HS-5 (cell line): Measurements from ENCODE around the gene ACADVL.

Experiments used
- DNase-seq: peaks from one replicate; pipeline ENCODE4 v3.0.0-alpha.2; 2012; ENCODE audit warnings: low read depth

The ACADVL gene

DNA sequence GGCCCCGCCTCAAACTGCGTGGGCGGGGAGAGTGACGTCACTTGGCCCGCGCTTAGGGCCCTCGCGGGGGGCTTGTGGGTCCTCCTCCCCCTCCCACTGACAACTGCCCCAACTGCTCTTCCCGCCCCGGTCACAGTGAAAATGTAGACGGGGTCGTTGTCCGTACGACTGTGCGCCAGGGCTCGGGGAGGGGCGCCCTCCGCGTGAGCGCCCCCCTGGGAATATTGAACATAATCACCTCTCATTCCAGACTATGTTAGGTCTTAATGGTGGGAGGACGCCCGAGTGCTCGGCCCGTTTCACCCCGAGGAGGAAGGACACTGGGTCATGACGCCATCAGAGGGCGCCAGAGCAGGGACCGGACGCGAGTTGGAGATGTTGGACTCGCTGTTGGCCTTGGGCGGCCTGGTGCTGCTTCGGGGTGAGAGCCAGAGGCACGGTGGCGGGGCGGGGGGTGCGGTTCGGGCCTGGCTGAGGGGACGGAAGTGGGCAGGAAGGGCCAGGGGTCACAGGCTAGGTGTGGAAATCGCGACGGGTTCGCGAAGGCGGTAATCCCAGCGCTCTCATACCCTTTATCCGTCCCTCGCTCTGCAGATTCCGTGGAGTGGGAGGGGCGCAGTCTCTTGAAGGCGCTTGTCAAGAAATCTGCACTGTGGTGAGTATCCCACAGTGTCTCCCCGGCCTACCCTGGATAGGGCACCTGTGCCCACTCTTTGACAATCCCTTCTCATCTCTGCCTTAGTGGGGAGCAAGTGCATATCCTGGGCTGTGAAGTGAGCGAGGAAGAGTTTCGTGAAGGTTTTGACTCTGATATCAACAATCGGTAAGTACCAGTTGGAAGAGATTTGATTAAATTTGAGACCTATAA lies 32.7 kb downstream of the ACADVL start, which contains the start of gene ELP5:
ELP5 (plus strand) TSS at position 40 of the 868 bp plus-strand sequence; CDS start at position 376, 336 bp downstream.
- peak; percentile 87 for DNase-seq

GRCh38 chr17:7253082-7253481 lies 33.3 kb downstream of the ACADVL start:
- DNase-seq, result no peak

DNA sequence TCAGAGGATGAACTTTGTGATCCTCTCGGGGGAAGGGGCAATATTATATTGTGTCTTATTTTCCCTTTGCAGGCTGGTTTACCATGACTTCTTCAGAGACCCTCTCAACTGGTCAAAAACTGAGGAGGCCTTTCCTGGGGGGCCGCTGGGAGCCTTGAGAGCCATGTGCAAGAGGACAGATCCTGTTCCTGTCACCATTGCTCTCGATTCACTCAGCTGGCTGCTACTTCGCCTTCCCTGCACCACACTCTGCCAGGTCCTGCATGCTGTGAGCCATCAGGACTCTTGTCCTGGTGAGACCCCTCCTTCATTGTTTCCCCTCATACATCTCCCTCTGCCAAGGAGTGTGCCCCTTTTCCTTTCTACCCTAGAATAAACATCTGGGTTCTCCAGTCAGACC lies 34.8 kb downstream of the ACADVL start:
- DNase-seq, result no peak

DNA sequence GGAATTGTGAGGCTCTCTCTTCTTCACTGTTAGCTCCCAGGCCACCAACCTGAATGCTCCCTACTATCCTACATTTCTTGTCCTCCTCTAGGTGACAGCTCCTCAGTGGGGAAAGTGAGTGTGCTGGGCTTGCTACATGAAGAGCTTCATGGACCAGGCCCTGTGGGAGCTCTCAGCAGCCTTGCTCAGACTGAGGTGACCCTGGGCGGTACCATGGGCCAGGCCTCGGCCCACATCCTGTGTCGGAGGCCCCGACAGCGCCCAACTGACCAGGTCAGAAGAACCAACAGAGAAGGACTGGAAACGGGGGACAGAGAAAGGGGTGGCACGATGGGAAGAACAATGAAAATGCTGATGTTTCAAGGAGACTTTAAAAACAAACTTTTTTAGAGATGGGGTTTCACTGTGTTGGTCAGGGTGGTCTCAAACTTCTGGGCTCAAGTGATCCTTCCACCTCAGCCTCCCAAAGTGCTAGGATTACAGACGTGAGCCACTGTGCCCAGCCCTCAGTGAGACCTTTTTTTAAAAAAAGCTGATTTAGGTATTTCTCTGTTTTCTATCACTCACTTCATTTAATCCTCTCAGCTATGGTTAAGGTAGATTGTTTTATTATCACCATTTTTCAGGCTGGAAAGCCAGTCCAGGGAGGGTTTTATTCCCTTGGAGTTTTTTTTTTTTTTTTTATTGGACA lies 37.2 kb downstream of the ACADVL start:
- DNase-seq, result no peak

DNA sequence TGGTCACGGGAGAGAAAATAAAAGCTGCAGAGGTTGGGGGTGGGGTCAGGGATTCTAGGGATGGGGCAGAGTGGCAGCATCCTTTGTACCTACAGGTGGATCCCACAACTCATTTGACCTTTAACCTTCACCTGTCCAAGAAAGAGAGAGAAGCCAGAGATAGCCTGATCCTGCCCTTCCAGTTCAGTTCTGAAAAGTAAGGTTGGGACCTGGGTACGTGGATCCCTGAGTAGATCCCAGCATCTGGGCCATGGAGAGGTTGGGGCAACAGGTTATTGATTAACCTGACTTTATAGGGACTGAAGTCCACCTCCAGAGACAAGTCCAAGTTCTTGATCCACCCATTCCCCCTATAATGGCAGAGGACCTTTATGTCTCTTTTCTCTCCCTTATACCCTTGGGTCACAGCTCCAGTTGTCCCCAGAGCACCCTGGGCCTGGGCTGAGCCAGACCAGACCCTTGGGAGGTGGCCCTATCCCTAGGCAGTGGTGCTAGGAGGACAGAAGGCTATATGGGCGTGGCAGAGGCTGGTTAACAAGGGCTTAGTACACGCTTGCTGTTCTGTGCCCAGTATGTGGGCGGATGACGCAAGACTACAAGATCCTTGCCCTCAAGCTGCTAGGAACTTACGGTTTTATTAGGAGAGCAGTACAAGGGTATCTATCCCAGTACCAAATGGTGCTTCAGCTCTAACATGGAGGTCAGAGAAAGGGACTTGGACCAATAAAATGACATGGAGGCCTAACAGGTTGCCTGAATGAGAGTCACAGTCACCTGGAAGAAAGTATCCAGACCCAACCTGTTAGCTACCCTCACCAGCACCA lies 39.2 kb downstream of the ACADVL start:
- DNase-seq, result no peak

DNA sequence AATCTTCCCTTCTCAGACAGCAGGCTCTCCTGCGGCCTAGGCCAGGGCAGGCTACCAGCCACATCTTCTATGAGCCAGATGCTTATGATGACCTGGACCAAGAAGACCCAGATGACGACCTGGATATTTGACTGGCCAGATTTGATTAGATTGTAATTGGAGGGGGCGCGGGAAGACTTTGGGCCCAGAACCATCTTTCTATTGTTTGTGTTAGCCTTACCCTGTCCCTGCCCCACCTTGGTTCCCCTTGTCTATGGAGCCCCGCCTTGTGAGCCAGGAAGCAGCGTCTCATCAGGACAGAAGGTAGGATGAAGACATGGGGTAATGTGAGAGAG lies 39.8 kb downstream of the ACADVL start:
- DNase-seq, result no peak

GRCh38 chr17:7260151-7260550 lies 40.4 kb downstream of the ACADVL start:
- no peak for DNase-seq

- DNase-seq, result no peak
These were observed 41.1 kb downstream of the ACADVL start for GRCh38 chr17:7260651-7261378.

DNA sequence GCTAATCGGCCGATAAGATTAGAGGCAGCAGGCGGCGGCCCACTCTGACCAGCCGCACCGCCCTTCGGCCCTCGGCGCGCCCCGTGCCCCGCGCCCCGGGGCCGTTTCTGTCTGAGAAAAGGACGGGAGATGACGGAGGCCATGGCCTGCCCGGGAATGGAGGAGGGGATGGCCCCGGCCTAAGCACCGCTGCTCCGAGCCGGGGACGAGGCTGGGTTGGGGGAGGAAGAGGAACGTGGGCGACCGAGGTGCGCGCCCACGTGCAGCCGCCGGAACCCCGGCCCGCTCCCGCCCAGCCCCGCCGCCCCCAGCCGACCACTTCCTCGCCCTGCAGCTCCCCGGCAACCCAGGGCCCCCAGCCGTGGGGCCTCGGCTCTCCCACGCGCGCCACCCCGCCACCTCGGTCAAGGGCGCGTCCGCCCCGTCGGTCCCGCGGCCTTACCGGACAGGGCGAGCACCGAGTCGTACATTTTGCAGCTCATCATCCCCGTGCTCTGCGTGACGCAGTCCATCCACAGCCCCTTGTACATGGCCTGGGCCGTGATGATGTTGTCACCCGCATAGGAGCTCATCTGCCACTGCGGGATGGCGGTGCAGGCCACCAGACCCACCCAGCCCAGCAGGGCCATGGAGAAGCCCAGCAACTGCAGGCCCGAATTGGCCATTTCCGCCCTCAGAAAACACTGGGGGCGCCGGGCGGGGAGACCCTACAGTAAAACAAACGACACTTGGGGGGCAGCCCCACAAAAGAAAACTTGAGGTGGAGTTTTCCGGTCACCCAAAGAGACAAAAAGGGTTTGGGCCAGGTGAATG lies 41.8 kb downstream of the ACADVL start:
- DNase-seq, result no peak

GRCh38 chr17:7262192-7262934 lies 42.6 kb downstream of the ACADVL start, which contains the start of gene CLDN7:
CLDN7 (minus strand) TSS chr17:7262478; CDS start chr17:7262043, 435 bp downstream.
- no peak for DNase-seq

- no peak for DNase-seq
These were observed 43.4 kb downstream of the ACADVL start for GRCh38 chr17:7262935-7263800.

DNA sequence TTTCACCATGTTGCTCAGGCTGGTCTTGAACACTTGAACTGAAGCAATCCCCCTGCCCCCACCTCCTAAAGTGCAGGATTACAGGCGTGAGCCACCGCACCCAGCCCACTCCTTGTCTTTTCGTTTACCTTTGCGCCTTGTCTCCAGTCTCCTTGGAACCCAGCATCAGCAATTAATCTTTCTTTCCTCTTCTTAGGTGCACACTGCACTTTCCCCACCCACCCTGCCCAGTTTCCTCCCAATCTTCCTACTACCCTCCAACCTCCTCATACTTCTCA lies 44.0 kb downstream of the ACADVL start:
- DNase-seq, result no peak

DNA sequence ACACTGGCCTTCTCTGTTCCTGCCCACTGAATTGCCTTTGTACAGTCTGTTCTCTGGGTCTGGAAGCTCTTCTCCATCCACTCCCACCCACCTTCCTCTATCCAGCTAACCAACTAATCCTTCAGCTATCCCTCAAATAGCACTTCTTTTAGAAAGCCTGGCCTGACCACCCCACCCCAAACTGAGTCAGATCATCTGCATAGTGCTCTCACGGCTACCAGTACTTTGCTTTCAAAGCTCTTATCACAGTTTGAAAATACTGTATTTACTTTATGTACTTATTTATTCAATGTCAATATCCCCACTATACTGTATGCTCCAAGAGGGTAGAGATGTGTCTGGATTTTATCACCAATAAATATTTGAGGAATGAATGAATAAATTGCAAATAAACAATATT lies 47.0 kb downstream of the ACADVL start:
- DNase-seq, result no peak
